Measurements from ENCODE around the gene THAP12.

Gene THAP12

GRCh38 chr11:76365038-76365679 is 15.8 kb downstream of the THAP12 start:
- no peak overlapping the region for H3K9ac ChIP-seq
- H3K4me2 ChIP-seq = no peak overlapping the region
- H3K27ac ChIP-seq = no peak overlapping the region
- no peaks in the 10 kb centered on the region for H3K27me3 ChIP-seq
- H3K36me3 ChIP-seq = peaks cover 33 to 61% (median 50%) of the 10 kb centered on the region in 11 experiments
- peaks cover 40 to 99% (median 72%) of the 10 kb centered on the region in 11 experiments; a peak in 21 of 22 replicates for H4K20me1 ChIP-seq
- TF ChIP-seq Cebpa-rat (IDR thresholded peaks at IDR 0.05) = no peak
- no peak overlapping the region for H3K4me3 ChIP-seq
- peaks cover 0 to 18% (median 7%) of the 10 kb centered on the region in 10 experiments; a peak in 12 of 20 replicates for H3K4me1 ChIP-seq
- no peaks in the 10 kb centered on the region for H3K9me3 ChIP-seq (replicated peaks in 1 of 11)

GRCh38 chr11:76362716-76363115 is 18.2 kb downstream of the THAP12 start:
- Histone ChIP-seq H3K27ac (no peak overlapping the region), H3K4me3 (no peak overlapping the region), H3K4me1 (peaks cover 0 to 18% (median 7%) of the 10 kb centered on the region in 10 experiments; a peak in 12 of 20 replicates), H3K36me3 (peaks cover 51 to 81% (median 71%) of the 10 kb centered on the region in 11 experiments), H3K4me2 (no peak overlapping the region), H3K27me3 (no peaks in the 10 kb centered on the region), H3K9me3 (replicated peaks in 1 of 11) (peaks cover 0 to 4% (median 0%) of the 10 kb centered on the region in 11 experiments; a peak in 3 of 22 replicates), H4K20me1 (peaks cover 20 to 83% (median 49%) of the 10 kb centered on the region in 11 experiments; a peak in 20 of 22 replicates), H3K9ac (no peak overlapping the region)
- no peak for TF ChIP-seq Cebpa-rat (IDR thresholded peaks at IDR 0.05)

- H4K20me1 ChIP-seq = peaks cover 14 to 73% (median 39%) of the 10 kb centered on the region in 11 experiments; a peak in 20 of 22 replicates
- no peaks in the 10 kb centered on the region for H3K27me3 ChIP-seq
- H3K27ac ChIP-seq = no peak overlapping the region
- H3K4me3 ChIP-seq = no peak overlapping the region
- peaks cover 57 to 90% (median 81%) of the 10 kb centered on the region in 11 experiments for H3K36me3 ChIP-seq
- peaks cover 0 to 9% (median 4%) of the 10 kb centered on the region in 11 experiments; a peak in 19 of 22 replicates for H3K9me3 ChIP-seq (replicated peaks in 1 of 11)
- H3K9ac ChIP-seq = no peak overlapping the region
- peaks cover 0 to 13% (median 7%) of the 10 kb centered on the region in 10 experiments; a peak in 12 of 20 replicates for H3K4me1 ChIP-seq
- TF ChIP-seq Cebpa-rat (IDR thresholded peaks at IDR 0.05) = no peak
- no peak overlapping the region for H3K4me2 ChIP-seq
These were observed 19.2 kb downstream of the THAP12 start for GRCh38 chr11:76361776-76362175.

GRCh38 chr11:76361374-76361773 is 19.6 kb downstream of the THAP12 start:
- H4K20me1 ChIP-seq = peaks cover 10 to 69% (median 35%) of the 10 kb centered on the region in 11 experiments; a peak in 20 of 22 replicates
- H3K36me3 ChIP-seq = peaks cover 61 to 94% (median 85%) of the 10 kb centered on the region in 11 experiments
- no peak overlapping the region for H3K27ac ChIP-seq
- peaks cover 3 to 13% (median 8%) of the 10 kb centered on the region in 11 experiments for H3K9me3 ChIP-seq (replicated peaks in 1 of 11)
- H3K9ac ChIP-seq = no peak overlapping the region
- H3K27me3 ChIP-seq = no peaks in the 10 kb centered on the region
- H3K4me1 ChIP-seq = peaks cover 0 to 9% (median 3%) of the 10 kb centered on the region in 10 experiments; a peak in 12 of 20 replicates
- TF ChIP-seq Cebpa-rat (IDR thresholded peaks at IDR 0.05) = no peak
- no peak overlapping the region for H3K4me2 ChIP-seq
- no peak overlapping the region for H3K4me3 ChIP-seq

- Histone ChIP-seq H3K9me3 (replicated peaks in 1 of 11) (peaks cover 35 to 45% (median 40%) of the 10 kb centered on the region in 11 experiments), H3K9ac (no peak overlapping the region), H4K20me1 (peaks cover 0 to 12% (median 0%) of the 10 kb centered on the region in 11 experiments; a peak in 4 of 22 replicates), H3K4me1 (no peaks in the 10 kb centered on the region), H3K27ac (no peak overlapping the region), H3K27me3 (no peaks in the 10 kb centered on the region), H3K4me2 (no peak overlapping the region), H3K36me3 (peaks cover 79 to 100% (median 87%) of the 10 kb centered on the region in 11 experiments), H3K4me3 (peak overlapping the region in 1 of 10 experiments; percentile 35; a peak in 2 of 20 replicates)
- TF ChIP-seq Cebpa-rat (IDR thresholded peaks at IDR 0.05) = no peak
These were observed 25.8 kb downstream of the THAP12 start for GRCh38 chr11:76355172-76355571.

- no peak for TF ChIP-seq Cebpa-rat (IDR thresholded peaks at IDR 0.05)
These were observed 32.6 kb downstream of the THAP12 start for GRCh38 chr11:76348348-76348747.

GRCh38 chr11:76347466-76347865 is 33.5 kb downstream of the THAP12 start:
- H3K27me3 ChIP-seq = no peaks in the 10 kb centered on the region
- H3K4me3 ChIP-seq = no peak overlapping the region
- no peak overlapping the region for H3K4me2 ChIP-seq
- no peaks in the 10 kb centered on the region for H3K9me3 ChIP-seq (replicated peaks in 1 of 11)
- H3K36me3 ChIP-seq = peaks cover 25 to 72% (median 38%) of the 10 kb centered on the region in 11 experiments; a peak in 21 of 22 replicates
- peaks cover 0 to 4% (median 0%) of the 10 kb centered on the region in 11 experiments; a peak in 2 of 22 replicates for H4K20me1 ChIP-seq
- H3K27ac ChIP-seq = no peak overlapping the region
- TF ChIP-seq Cebpa-rat (IDR thresholded peaks at IDR 0.05) = no peak
- no peak overlapping the region for H3K9ac ChIP-seq
- no peaks in the 10 kb centered on the region for H3K4me1 ChIP-seq

More at GRCh38 chr11:76348348-76348747, 32.6 kb downstream of the THAP12 start:
- Histone ChIP-seq H3K4me3 (no peak overlapping the region), H3K9ac (no peak overlapping the region), H3K4me2 (no peak overlapping the region), H3K4me1 (no peaks in the 10 kb centered on the region), H3K36me3 (peaks cover 34 to 81% (median 47%) of the 10 kb centered on the region in 11 experiments), H4K20me1 (peaks cover 0 to 4% (median 0%) of the 10 kb centered on the region in 11 experiments; a peak in 2 of 22 replicates), H3K27me3 (no peaks in the 10 kb centered on the region), H3K27ac (no peak overlapping the region), H3K9me3 (replicated peaks in 1 of 11) (peaks cover 0 to 5% (median 2%) of the 10 kb centered on the region in 11 experiments; a peak in 14 of 22 replicates)

GRCh38 chr11:76339221-76339620 is 41.7 kb downstream of the THAP12 start:
- H3K27ac ChIP-seq = peak overlapping the region in 5 of 11 experiments; percentile 16 to 69 (median 48); a peak in 8 of 22 replicates

GRCh38 chr11:76337923-76338322 is 43.0 kb downstream of the THAP12 start:
- no peak overlapping the region for H3K4me3 ChIP-seq
- H3K9me3 ChIP-seq (replicated peaks in 1 of 11) = peaks cover 26 to 50% (median 44%) of the 10 kb centered on the region in 11 experiments
- H3K27ac ChIP-seq = peak overlapping the region in 1 of 11 experiments; percentile 69; a peak in 1 of 22 replicates
- H3K9ac ChIP-seq = no peak overlapping the region; a peak in 1 of 22 replicates
- H3K27me3 ChIP-seq = no peaks in the 10 kb centered on the region
- H3K36me3 ChIP-seq = peaks cover 0 to 12% (median 7%) of the 10 kb centered on the region in 11 experiments; a peak in 7 of 22 replicates
- peaks cover 9 to 56% (median 12%) of the 10 kb centered on the region in 10 experiments; a peak in 16 of 20 replicates for H3K4me1 ChIP-seq
- H3K4me2 ChIP-seq = peak overlapping the region in 3 of 11 experiments; percentile 20 to 79 (median 75); a peak in 5 of 22 replicates
- no peak for TF ChIP-seq Cebpa-rat (IDR thresholded peaks at IDR 0.05)
- H4K20me1 ChIP-seq = no peaks in the 10 kb centered on the region

More at GRCh38 chr11:76339221-76339620, 41.7 kb downstream of the THAP12 start:
- peaks cover 14 to 37% (median 31%) of the 10 kb centered on the region in 11 experiments for H3K9me3 ChIP-seq (replicated peaks in 1 of 11)
- H3K9ac ChIP-seq = peak overlapping the region in 3 of 11 experiments; percentile 6 to 22 (median 17); a peak in 3 of 22 replicates
- H3K4me2 ChIP-seq = peak overlapping the region in 9 of 11 experiments; percentile 0 to 79 (median 18); a peak in 13 of 22 replicates
- H3K4me1 ChIP-seq = peaks cover 9 to 56% (median 12%) of the 10 kb centered on the region in 10 experiments; a peak in 16 of 20 replicates
- H4K20me1 ChIP-seq = no peaks in the 10 kb centered on the region
- H3K36me3 ChIP-seq = peaks cover 0 to 12% (median 7%) of the 10 kb centered on the region in 11 experiments; a peak in 7 of 22 replicates
- no peaks in the 10 kb centered on the region for H3K27me3 ChIP-seq
- no peak overlapping the region for H3K4me3 ChIP-seq
- TF ChIP-seq Cebpa-rat (IDR thresholded peaks at IDR 0.05) = no peak

Data from BLaER1 treated with 17β-estradiol and CSF1 and Interleukin-3, amounts not matched to agents 10 nM and 100 nM (cell line).